ENCODE measurements around the gene AKAP13. TPM values are rescaled to one million over a fixed set of nuclear protein-coding genes. Genes with fewer than 3 reads are reported as not detected.
A peak's percentile ranks its signal among the peaks of the same experiment; 100 is the strongest.
"Not testable (repeated sequence)": the region's sequence is repeated elsewhere in the genome, so short reads cannot be mapped to it uniquely, and the experiment has no call there.

AKAP13 gene
- total and polyA plus RNA-seq, 3 donors from 2014 or later: 79.5 to 207 (median 187) TPM

DNA sequence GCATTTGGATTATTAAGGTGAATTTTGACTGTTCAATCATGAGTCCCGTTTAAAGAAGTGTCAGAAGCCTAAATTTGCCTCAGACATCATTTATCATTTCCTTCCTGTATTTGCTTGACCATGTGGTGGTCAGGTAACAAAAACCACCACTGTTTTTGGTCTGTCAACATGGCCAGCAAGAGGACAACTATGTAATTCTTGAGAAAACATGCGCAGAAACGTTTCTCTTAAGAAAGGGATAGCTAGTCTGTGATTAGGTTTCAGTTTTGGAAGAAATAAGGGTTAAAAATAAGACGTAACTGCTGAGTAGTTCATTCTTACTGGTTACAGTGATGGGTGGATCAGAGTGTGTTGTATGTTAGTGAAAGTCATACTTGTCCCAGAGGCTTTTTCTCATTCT is 204.5 kb downstream of the AKAP13 start:
- no peaks in the 10 kb centered on the region for H3K9me3 ChIP-seq
- TF ChIP-seq, protein P1, sequence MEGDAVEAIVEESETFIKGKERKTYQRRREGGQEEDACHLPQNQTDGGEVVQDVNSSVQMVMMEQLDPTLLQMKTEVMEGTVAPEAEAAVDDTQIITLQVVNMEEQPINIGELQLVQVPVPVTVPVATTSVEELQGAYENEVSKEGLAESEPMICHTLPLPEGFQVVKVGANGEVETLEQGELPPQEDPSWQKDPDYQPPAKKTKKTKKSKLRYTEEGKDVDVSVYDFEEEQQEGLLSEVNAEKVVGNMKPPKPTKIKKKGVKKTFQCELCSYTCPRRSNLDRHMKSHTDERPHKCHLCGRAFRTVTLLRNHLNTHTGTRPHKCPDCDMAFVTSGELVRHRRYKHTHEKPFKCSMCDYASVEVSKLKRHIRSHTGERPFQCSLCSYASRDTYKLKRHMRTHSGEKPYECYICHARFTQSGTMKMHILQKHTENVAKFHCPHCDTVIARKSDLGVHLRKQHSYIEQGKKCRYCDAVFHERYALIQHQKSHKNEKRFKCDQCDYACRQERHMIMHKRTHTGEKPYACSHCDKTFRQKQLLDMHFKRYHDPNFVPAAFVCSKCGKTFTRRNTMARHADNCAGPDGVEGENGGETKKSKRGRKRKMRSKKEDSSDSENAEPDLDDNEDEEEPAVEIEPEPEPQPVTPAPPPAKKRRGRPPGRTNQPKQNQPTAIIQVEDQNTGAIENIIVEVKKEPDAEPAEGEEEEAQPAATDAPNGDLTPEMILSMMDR (IDR thresholded peaks at IDR 0.05): no peak
- no peak for TF ChIP-seq POLR2A (IDR thresholded peaks at IDR 0.05)
- peak overlapping the region in 1 of 2 donors; percentile 82 for H3K27ac ChIP-seq
- H3K36me3 ChIP-seq (ENCODE audit: low read depth, missing control alignments): no peaks in the 10 kb centered on the region
- 51 to 59% methylated on average over 4 of the region's 4 CpGs for WGBS, 2 donors
- peaks cover 27% of the 10 kb centered on the region for H3K4me1 ChIP-seq
- no peaks in the 10 kb centered on the region for H3K27me3 ChIP-seq
- intact Hi-C loops (cut with DNase I; ENCODE audit: low total_unique reads): no loop called here
- H3K4me3 ChIP-seq: no peak overlapping the region
- DNase-seq: no peak

DNA sequence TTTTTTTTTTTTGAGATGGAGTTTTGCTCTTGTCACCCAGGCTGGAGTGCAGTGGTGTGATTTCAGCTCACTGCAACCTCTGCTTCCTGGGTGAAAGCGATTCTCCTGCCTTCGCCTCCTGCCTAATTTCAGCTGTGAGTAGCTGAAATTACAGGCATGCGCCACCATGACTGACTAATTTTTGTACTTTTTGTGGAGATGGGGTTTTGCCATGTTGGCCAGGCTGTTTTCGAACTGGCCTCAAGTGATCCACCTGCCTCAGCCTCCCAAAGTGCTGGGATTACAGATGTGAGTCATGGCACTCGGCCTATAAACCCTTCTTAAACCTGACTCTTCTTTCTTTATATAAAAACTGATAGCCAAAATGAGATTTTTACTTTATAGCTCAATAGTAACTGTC is 205.8 kb downstream of the AKAP13 start:
- H3K4me1 ChIP-seq: peaks cover 14% of the 10 kb centered on the region
- H3K36me3 ChIP-seq (ENCODE audit: low read depth, missing control alignments); H3K9me3 ChIP-seq; H3K4me3 ChIP-seq; H3K27me3 ChIP-seq; intact Hi-C loops (cut with DNase I; ENCODE audit: low total_unique reads); DNase-seq; H3K27ac ChIP-seq: not testable (repeated sequence)
- 89 to 91% methylated on average over 5 of the region's 5 CpGs for WGBS, 2 donors

DNA sequence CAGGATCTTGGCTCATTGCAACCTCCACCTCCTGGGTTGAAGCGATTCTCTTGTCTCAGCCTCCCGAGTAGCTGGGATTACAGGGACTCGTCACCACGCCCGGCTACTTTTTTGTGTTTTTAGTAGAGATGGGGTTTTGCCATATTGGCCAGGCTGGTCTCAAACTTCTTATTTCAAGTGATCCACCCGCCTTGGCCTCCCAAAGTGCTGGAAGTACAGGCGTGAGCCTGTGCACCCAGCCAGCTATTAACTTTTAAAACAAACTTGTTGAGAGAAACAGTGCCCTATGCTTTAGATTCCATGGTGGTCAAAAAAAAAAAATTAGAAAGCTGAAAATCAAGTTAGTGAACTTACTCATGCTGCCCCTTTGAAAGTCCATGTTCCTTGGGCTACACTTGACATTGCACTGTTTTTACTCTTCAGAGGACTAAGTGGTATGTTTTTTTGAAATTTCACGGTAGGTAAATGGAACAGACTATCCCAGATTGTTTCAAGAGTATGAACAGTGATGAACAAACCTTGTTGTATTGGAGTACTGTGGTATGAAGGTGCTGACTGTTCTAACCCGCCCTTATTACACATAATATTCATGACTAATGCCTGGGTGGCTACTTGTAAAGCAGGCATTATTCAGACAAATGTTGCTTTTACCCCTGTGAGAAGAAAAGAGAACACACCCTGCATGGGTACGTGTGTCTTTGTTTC is 207.5 kb downstream of the AKAP13 start:
- WGBS, 2 donors: 93 to 95% methylated on average over 10 of the region's 10 CpGs
- intact Hi-C loops (cut with DNase I; ENCODE audit: low total_unique reads): no loop called here

DNA sequence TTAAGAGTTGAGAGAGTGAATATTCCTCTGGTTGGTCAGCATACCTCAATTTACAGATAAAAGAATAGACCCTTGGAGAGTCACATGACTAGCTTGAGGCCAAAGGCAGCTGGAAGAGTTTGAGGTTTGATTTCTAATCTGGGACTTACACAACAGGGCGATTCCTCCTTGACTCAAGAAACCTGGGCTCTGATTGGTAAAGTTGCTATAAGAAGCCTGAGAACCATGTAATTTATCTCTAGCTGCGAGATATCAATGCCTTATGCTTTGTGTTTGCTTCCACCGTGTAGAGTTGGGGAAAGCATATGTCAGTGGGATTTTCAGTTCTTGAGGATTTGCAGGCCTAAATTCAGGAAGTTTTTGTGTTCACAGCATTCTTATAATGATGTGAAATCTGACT is 208.3 kb downstream of the AKAP13 start:
- no peak overlapping the region for H3K27ac ChIP-seq
- no peaks in the 10 kb centered on the region for H3K36me3 ChIP-seq (ENCODE audit: low read depth, missing control alignments)
- H3K4me1 ChIP-seq: no peaks in the 10 kb centered on the region
- no peak for DNase-seq
- intact Hi-C loops (cut with DNase I; ENCODE audit: low total_unique reads): no loop called here
- H3K9me3 ChIP-seq: no peaks in the 10 kb centered on the region
- 61 to 62% methylated on average over 3 of the region's 3 CpGs for WGBS, 2 donors
- H3K27me3 ChIP-seq: no peaks in the 10 kb centered on the region
- no peak for TF ChIP-seq POLR2A (IDR thresholded peaks at IDR 0.05)
- TF ChIP-seq, protein P1 (IDR thresholded peaks at IDR 0.05): no peak
- H3K4me3 ChIP-seq: no peak overlapping the region

More for the DNA sequence above, 207.5 kb downstream of the AKAP13 start:
- H3K4me3 ChIP-seq: no peak overlapping the region
- no peak for DNase-seq
- no peaks in the 10 kb centered on the region for H3K4me1 ChIP-seq
- TF ChIP-seq POLR2A (IDR thresholded peaks at IDR 0.05): no peak
- TF ChIP-seq, protein P1 (IDR thresholded peaks at IDR 0.05): no peak
- no peaks in the 10 kb centered on the region for H3K9me3 ChIP-seq
- H3K36me3 ChIP-seq (ENCODE audit: low read depth, missing control alignments): no peaks in the 10 kb centered on the region
- H3K27me3 ChIP-seq: no peaks in the 10 kb centered on the region
- no peak overlapping the region for H3K27ac ChIP-seq

DNA sequence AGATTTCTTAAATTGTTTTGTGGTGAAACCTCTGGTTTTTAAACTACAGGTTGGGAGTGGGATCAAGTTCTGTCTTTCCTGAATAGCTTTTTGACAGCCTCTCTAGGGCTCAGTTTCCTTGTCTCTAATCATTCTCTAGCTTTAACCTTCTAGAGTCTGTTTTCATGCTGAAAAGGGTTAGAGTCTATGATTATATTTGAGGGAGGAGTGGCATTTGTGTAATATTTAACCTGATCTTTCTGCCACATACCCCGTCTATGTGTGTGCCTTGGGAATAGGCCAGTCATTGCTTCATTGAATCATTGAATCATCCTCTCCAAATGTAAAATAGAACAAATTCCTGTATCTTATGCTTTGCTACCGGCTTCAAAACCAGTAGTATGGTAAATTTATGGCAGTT is 209.4 kb downstream of the AKAP13 start:
- H3K4me1 ChIP-seq: no peaks in the 10 kb centered on the region
- 74 to 80% methylated on average over 2 of the region's 2 CpGs for WGBS, 2 donors
- peak overlapping the region in 1 of 2 donors; percentile 9 for H3K27ac ChIP-seq
- H3K27me3 ChIP-seq: no peaks in the 10 kb centered on the region
- no peak overlapping the region for H3K4me3 ChIP-seq
- no peaks in the 10 kb centered on the region for H3K36me3 ChIP-seq (ENCODE audit: low read depth, missing control alignments)
- intact Hi-C loops (cut with DNase I; ENCODE audit: low total_unique reads): no loop called here
- TF ChIP-seq, protein P1 (IDR thresholded peaks at IDR 0.05): no peak
- no peak for TF ChIP-seq POLR2A (IDR thresholded peaks at IDR 0.05)
- H3K9me3 ChIP-seq: no peaks in the 10 kb centered on the region
- DNase-seq: no peak

All from testis (tissue), 3 donors.